ENCODE results near the gene PWP1. TPM values are rescaled to one million over a fixed set of nuclear protein-coding genes. Genes with fewer than 3 reads are reported as not detected.
"Not testable (repeated sequence)": the region's sequence is repeated elsewhere in the genome, so short reads cannot be mapped to it uniquely, and the experiment has no call there.

PWP1 gene
- total RNA-seq, 4 donors from 2014 or later: 76.1 to 187 (median 113) TPM

- no peak for ATAC-seq (ENCODE audit: low FRiP score)
- DNase-seq (ENCODE audit: low spot score): no peak
- no peak for TF ChIP-seq CTCF (IDR thresholded peaks at IDR 0.05)
Measured at GRCh38 chr12:107681455-107681835, 4.2 kb upstream of the PWP1 start.

GRCh38 chr12:107681836-107682820, 3.5 kb upstream of the PWP1 start:
- ATAC-seq (ENCODE audit: low FRiP score) (no peak), DNase-seq (ENCODE audit: low spot score) (no peak)

GRCh38 chr12:107684029-107684795, 1.4 kb upstream of the PWP1 start:
- TF ChIP-seq CTCF (IDR thresholded peaks at IDR 0.05): no peak
- DNase-seq (ENCODE audit: low spot score): no peak
- ATAC-seq (ENCODE audit: low FRiP score): no peak

More at GRCh38 chr12:107681836-107682820, 3.5 kb upstream of the PWP1 start:
- TF ChIP-seq CTCF (IDR thresholded peaks at IDR 0.05): no peak

- no peak for ATAC-seq (ENCODE audit: low FRiP score)
- no peak for TF ChIP-seq CTCF (IDR thresholded peaks at IDR 0.05)
- DNase-seq (ENCODE audit: low spot score): no peak
Measured at GRCh38 chr12:107684990-107685359, 624 bp upstream of the PWP1 start.

GRCh38 chr12:107695772-107696171, 10.2 kb downstream of the PWP1 start:
- not testable (repeated sequence) for ATAC-seq (ENCODE audit: low FRiP score); DNase-seq (ENCODE audit: low spot score)

- no peak for TF ChIP-seq CTCF (IDR thresholded peaks at IDR 0.05)
- DNase-seq (ENCODE audit: low spot score): no peak
- ATAC-seq (ENCODE audit: low FRiP score): no peak
Measured at GRCh38 chr12:107702106-107702505, 16.5 kb downstream of the PWP1 start.

GRCh38 chr12:107704041-107704440, 18.4 kb downstream of the PWP1 start:
- no peak for TF ChIP-seq CTCF (IDR thresholded peaks at IDR 0.05)
- no peak for ATAC-seq (ENCODE audit: low FRiP score)

GRCh38 chr12:107705522-107705921, 19.9 kb downstream of the PWP1 start:
- not testable (repeated sequence) for ATAC-seq (ENCODE audit: low FRiP score); DNase-seq (ENCODE audit: low spot score)

More at GRCh38 chr12:107704041-107704440, 18.4 kb downstream of the PWP1 start:
- no peak for DNase-seq (ENCODE audit: low spot score)
